Esophagus mucosa (tissue), 1 donor: ENCODE results near the gene TRIM67. TPM values are rescaled to one million over a fixed set of nuclear protein-coding genes. Genes with fewer than 3 reads are reported as not detected.
"Not testable (repeated sequence)": the region's sequence is repeated elsewhere in the genome, so short reads cannot be mapped to it uniquely, and the experiment has no call there.

Experiments
- ATAC-seq: fragments of 200-7000 bp; cut with Tn5 transposase; one replicate; pipeline ENCODE4 v1.9.1; 2020
- total RNA-seq: library from RNA; stranded (reverse); gene quantifications from one replicate; pipeline ENCODE4 v1.2.4, GENCODE V29; 2023
- donor health status: DM: yes; HTN: yes; CAD: no.

Gene TRIM67
- not detected for total RNA-seq

GRCh38 chr1:231161667-231162296, at the start of gene TRIM67:
Gene TRIM67, plus strand, starts transcription at chr1:231162058. Its CDS starts 912 bp downstream, at chr1:231162970.
- peak; percentile 21 for ATAC-seq

- ATAC-seq: no peak
Measured at GRCh38 chr1:231116738-231117137, 45.1 kb upstream of the TRIM67 start.

GRCh38 chr1:231118704-231119453, 43.0 kb upstream of the TRIM67 start:
- no peak for ATAC-seq

GRCh38 chr1:231121533-231121932, 40.3 kb upstream of the TRIM67 start:
- ATAC-seq: no peak

- ATAC-seq: no peak
Measured at GRCh38 chr1:231122143-231122542, 39.7 kb upstream of the TRIM67 start.

DNA sequence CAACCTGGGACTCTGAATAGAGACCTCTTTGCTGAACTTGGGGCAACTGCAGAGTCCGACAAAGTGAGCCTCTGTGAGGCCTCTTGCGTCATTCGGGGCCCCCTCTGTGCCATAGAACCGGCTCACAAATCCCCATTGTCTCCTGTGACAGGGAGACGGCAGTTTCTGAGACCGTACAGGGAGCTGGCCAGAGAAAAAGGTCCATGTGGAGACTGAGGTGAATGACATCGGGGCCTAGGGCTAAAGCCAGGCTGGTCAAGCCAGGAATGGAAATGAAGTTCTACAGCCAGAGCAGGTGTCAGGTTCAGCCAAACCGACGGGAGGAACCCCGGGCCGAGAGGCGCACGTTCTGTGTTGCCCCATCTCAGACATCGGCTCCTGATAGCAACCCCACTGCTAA, 37.1 kb upstream of the TRIM67 start:
- no peak for ATAC-seq

DNA sequence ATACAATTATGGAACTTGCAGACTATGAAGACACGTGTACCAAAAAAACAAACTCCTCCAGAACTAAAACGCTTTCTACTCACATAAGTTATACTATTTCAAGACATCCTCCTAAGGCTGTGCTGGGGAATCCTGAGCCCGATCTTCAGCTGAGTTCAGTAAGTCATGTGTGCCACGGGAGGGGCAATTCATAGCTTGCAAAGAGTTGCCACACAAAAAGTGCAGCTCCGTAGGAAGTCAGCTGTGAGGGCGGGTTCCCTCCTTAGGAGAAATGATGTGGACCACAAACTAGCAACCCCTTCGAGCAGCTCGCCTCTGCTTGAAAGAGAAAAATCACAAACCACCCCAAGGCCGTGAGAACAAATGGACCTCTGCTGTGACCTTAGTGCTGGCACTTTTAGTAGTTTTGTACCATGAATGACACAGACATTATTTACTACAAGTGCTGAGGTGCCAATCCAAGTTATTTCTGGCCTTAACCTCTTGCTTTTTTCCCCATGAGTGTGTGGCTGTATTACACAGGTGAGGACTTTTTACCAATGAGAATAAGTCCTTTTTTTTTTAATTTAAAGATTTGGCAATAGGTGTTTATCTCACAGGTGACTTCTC, 35.8 kb upstream of the TRIM67 start:
- no peak for ATAC-seq

DNA sequence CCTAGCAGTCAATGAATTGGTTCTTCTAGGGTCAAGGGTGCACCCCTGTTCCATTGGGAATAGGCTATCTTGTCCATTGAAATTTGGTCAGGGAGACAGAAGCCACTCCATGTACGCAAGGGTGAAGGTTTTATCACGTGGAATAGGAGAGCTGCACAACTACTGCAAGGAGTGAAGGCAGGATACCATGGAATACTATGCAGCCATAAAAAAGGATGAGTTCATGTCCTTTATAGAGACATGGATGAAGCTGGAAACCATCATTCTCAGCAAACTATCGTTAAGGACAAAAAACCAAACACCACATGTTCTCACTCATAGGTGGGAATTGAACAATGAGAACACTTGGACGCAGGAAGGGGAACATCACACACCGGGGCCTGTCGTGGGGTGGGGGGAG, 34.8 kb upstream of the TRIM67 start:
- ATAC-seq: not testable (repeated sequence)

GRCh38 chr1:231128471-231128870, 33.4 kb upstream of the TRIM67 start:
- ATAC-seq: not testable (repeated sequence)

DNA sequence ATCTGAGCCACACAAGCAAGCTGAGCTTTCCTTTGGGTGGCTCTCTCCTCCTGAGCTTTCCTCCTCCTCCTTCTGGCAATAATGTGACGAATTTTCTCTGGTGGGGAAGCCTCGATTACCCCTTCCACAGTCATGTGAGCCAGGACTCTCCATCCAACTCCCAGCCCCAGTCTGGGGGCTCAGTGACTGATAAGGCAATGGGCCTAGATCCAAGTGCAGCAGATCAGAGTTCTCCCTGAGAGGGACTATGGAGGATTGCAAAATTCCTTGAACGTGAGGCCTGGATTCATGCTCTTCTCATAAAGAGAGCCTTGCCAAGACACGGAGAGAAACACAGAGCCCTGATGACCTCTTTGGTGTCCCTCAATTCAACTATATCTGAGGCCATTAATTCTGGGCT, 31.3 kb upstream of the TRIM67 start:
- no peak for ATAC-seq

DNA sequence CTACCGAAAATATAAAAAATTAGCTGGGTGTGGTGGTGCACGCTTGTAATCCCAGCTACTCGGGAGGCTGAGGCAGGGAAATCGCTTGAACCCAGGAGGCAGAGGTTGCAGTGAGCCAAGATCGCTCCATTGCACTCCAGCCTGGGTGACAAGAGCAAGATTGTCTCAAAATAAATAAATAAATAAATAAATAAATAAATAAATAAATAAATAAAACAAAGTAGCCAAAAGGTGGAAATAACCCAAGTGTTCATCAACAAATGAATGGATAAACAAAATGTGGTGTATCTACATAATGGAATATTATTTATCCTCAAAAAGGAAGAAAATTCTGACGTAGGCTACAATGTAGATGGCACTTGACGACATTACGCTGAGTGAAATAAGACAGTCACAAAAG, 29.3 kb upstream of the TRIM67 start:
- not testable (repeated sequence) for ATAC-seq

GRCh38 chr1:231134624-231135023, 27.2 kb upstream of the TRIM67 start:
- no peak for ATAC-seq

DNA sequence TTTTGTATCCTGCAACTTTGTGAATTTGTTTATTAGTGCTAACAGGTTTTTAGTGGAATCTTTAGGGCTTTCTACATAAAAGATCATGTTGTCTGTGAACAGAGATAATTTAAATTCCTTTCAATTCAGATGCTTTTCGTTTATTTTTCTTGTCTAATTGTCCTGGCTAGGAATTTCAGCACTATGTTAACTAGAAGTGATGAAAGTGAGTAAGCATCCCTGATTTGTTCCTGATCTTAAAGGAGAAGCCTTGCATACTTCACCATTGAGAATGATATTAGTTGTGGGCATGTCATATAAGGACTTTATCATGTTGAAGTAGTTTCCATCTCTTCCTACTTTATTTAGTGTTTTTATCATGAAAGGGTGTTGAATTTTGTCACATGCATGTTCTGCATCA, 23.6 kb upstream of the TRIM67 start:
- no peak for ATAC-seq

DNA sequence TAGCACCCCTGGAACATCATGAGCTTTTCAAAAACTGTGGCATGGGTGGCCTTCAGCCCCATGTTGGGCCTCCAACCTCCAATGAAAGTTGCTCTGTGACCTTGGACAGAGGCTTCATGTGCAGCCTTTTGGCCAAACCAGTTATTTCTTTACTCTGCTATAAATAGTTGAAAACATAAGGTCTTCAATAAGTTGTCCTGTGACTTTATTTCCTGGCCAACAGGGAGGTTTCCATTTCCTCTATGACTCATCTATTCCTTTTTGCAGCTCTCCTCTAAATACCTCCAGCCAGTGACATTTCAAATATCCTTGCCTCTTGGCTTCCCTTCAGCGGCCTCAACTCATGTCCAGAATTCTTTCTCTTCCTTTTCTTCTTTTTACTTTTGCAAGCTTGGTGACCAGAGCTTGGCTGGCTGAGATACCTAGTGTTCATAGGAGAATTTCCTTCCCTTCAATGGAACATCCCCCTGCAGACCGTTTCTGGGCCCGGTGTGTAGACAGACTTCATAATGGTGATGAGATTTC, 22.7 kb upstream of the TRIM67 start:
- ATAC-seq: peak; percentile 50

GRCh38 chr1:231139659-231140654, 21.9 kb upstream of the TRIM67 start:
- ATAC-seq: no peak

- no peak for ATAC-seq
Measured at GRCh38 chr1:231144416-231145193, 17.3 kb upstream of the TRIM67 start.

DNA sequence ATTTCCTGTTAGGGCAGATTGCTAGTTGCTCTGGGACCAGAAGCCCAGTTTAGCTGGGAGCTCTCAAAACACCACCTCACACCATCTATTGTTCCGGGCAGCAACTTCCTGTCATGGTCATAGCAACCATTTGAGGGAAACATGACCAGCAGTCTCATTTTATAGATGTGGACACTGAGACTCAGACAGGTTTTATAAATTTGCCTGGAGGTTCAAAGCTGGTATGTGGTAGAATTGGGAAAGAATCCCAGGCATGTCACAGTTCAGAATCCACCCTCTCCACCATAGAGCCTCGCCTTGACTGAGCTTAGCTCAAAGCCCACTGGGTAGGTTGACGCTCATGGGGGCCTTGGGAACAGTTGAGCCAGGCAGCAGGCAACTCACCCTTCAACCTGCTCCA, 14.0 kb upstream of the TRIM67 start:
- ATAC-seq: no peak

DNA sequence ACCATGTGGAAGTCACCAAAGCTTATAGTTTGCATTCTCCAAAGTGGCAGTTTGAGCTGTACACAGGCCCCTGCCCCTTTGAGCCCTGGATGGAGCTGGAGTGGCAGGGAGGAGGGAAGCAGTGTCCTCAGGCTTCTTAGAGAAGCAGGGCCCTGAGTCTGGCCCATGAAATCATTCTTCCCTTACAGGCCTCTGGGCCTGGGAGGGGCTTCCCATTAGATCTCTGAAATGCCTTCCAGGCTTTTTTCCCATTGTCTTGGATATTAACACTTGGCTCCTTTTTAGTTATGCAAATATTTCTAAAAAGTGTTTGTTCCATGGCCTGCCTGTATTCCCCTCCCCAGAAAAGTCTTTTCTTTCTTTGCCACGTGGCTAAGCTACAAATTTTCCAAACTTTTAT, 10.0 kb upstream of the TRIM67 start:
- ATAC-seq: no peak

GRCh38 chr1:231153726-231154125, 8.1 kb upstream of the TRIM67 start:
- no peak for ATAC-seq

GRCh38 chr1:231155808-231156207, 6.0 kb upstream of the TRIM67 start:
- ATAC-seq: no peak

GRCh38 chr1:231157311-231157710, 4.5 kb upstream of the TRIM67 start:
- ATAC-seq: no peak

DNA sequence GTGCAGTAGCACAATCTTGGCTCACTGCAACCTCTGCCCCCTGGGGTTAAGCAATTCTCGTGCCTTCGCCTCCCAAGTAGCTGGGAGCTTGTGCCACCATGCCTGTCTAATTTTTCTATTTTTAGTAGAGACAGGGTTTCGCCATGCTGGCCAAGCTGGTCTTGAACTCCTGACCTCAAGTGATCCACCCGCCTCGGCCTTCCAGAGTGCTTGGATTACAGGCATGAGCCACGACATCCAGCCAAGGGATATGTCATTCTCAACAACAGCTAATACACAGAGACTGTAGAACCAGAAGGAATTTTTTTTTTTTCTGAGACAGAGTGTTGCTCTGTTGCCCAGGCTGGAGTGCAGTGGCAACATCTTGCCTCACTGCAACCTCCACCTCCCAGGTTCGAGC, 3.7 kb upstream of the TRIM67 start:
- not testable (repeated sequence) for ATAC-seq
